IgD-negative memory B cell (primary cell): ENCODE data around the gene CLDN10. TPM values are rescaled to one million over a fixed set of nuclear protein-coding genes. Genes with fewer than 3 reads are reported as not detected.

Experiments used
- H3K27ac Mint-ChIP-seq, 3 donors: one replicate each; pipeline ENCODE4 v1.8.0; 2020 to 2022; ENCODE audit warnings: mild to moderate bottlenecking in 3 of 3, mixed read lengths in 3 of 3, moderate library complexity in 1 of 3
- H3K27me3 Mint-ChIP-seq: one replicate; pipeline ENCODE4 v1.8.0; 2021; ENCODE audit warnings: mixed read lengths
- H3K36me3 Mint-ChIP-seq: one replicate; pipeline ENCODE4 v1.8.0; 2020; ENCODE audit warnings: mild to moderate bottlenecking, mixed read lengths
- H3K4me1 Mint-ChIP-seq, 3 donors: one replicate each; pipeline ENCODE4 v1.8.0; 2020 to 2022; ENCODE audit warnings: mixed read lengths in 3 of 3, mild to moderate bottlenecking in 1 of 3
- H3K4me3 Mint-ChIP-seq, 4 donors: one replicate each; pipeline ENCODE4 v1.8.0; 2020 to 2022; ENCODE audit warnings: mild to moderate bottlenecking in 4 of 4, mixed read lengths in 4 of 4, moderate library complexity in 3 of 4
- H3K9me3 Mint-ChIP-seq, 3 donors: one replicate each; pipeline ENCODE4 v1.8.0; 2020 to 2021; ENCODE audit warnings: mixed read lengths in 3 of 3, mild to moderate bottlenecking in 1 of 3
- polyA plus RNA-seq: library from polyadenylated mRNA; unstranded; fragments of 300-500 nt; fragmentation: Illumina TruSeq; gene quantifications from one replicate; pipeline ENCODE4 v1.2.3, GENCODE V29; 2021

CLDN10 gene
- polyA plus RNA-seq, 1 donor from 2014 or later = not detected

DNA sequence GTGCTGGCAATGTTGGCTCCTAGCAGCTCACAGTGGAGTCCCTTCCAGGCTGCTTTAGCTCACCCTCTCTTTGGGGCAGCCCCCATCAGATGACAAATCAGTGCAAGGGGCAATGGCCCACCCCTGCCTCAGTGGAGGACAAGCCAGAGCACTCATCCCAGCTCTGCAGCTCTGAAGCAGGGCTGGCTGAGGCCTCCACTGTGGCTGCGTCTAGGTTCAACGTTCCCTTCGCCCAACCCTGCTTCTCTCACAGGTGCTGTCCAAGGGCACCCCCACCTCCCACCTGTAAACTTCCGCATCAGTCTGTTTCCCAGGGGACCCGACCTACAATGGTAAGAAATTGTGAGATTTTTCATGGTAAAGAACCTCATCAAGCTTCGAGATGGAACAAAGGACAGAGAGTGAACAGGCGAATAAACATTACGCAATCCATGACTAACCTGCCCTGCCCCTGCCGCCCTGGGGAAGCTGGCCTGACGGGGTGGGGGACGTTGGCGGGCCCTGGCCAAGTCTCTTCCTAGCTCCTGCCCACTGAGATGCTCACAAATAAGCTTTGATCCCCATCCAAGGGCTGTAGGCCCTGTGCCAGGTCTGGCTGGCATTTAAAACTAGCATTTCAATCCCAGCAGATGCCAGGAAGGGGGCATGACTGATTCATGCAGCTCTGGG lies 51.5 kb downstream of the CLDN10 start:
- H3K9me3 Mint-ChIP-seq = no peaks in the 10 kb centered on the region
- no peak overlapping the region for H3K27ac Mint-ChIP-seq
- no peaks in the 10 kb centered on the region for H3K36me3 Mint-ChIP-seq
- no peak overlapping the region for H3K4me3 Mint-ChIP-seq
- no peaks in the 10 kb centered on the region for H3K4me1 Mint-ChIP-seq
- peaks cover 12% of the 10 kb centered on the region for H3K27me3 Mint-ChIP-seq

DNA sequence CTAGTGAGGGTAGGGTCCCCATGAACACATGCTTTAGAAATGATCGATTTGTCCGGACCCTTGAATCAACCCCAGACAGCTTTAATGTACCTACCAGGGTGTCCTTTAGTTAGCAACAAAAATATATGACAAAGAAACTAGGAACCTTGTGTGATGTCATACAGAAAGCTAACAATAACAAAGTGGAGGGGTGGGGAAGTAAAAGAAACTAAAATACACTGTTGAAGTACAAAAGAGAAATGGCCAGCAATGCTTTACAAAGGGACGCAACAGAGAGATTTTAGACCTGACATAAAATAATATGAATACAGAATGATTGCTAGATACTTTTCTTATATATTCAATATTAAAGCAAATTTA lies 52.0 kb downstream of the CLDN10 start:
- Mint-ChIP-seq H3K36me3 (no peaks in the 10 kb centered on the region), H3K9me3 (no peaks in the 10 kb centered on the region), H3K4me1 (no peaks in the 10 kb centered on the region), H3K27ac (no peak overlapping the region), H3K4me3 (no peak overlapping the region), H3K27me3 (peaks cover 12% of the 10 kb centered on the region)

DNA sequence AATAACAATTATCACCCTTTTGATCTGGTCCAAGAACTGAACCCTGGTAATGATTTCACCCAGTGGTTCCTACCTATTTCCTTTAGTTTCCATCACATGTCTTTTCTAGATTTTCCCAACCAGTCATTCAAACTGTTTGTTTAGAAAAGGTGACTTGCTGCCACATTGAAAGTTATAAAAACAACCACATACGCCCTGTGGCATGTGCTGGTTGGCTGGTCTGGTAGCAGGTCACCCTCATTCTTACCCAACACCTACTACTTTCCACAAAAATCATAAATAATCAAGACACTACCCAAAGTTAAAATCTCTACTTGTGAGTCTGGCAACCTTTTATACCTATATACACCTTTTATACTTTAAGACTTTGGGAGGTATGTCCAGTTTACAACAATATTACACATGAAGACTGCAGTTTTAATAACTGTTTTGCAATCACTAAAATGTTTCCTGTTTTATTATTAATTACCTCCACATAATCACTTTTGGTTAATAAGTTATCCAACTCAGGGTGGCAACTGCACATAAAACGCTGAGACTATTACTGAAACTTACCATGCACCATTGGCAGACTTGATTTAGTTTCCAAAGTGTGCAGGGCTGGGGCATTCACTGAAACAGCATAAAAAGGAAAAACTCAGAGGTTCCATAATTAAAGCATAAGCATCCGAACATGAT lies 53.1 kb downstream of the CLDN10 start:
- H3K27me3 Mint-ChIP-seq = peaks cover 12% of the 10 kb centered on the region
- no peak overlapping the region for H3K4me3 Mint-ChIP-seq
- H3K4me1 Mint-ChIP-seq = no peaks in the 10 kb centered on the region
- no peaks in the 10 kb centered on the region for H3K9me3 Mint-ChIP-seq
- no peak overlapping the region for H3K27ac Mint-ChIP-seq
- no peaks in the 10 kb centered on the region for H3K36me3 Mint-ChIP-seq

DNA sequence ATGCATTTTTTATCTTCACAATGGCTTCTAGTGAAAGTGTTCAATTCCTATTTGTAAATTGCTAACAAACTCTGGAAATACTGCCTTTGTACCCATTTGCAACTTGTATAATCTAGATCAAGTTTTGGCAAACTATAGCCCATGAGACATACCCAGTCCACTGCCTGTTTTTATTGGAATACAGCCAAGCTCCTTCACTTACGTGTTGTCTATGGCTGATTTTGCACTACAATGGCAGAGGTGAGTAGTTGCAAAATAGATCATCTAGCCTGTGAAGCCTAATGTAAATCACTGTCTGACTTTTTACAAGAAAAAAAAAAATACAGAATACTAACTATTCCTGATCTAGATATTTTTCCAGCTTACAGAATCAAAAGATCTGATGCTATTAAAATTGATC lies 54.8 kb downstream of the CLDN10 start:
- peaks cover 4% of the 10 kb centered on the region for H3K27me3 Mint-ChIP-seq
- no peaks in the 10 kb centered on the region for H3K9me3 Mint-ChIP-seq
- no peak overlapping the region for H3K4me3 Mint-ChIP-seq
- no peaks in the 10 kb centered on the region for H3K36me3 Mint-ChIP-seq
- H3K4me1 Mint-ChIP-seq = no peaks in the 10 kb centered on the region
- H3K27ac Mint-ChIP-seq = no peak overlapping the region

DNA sequence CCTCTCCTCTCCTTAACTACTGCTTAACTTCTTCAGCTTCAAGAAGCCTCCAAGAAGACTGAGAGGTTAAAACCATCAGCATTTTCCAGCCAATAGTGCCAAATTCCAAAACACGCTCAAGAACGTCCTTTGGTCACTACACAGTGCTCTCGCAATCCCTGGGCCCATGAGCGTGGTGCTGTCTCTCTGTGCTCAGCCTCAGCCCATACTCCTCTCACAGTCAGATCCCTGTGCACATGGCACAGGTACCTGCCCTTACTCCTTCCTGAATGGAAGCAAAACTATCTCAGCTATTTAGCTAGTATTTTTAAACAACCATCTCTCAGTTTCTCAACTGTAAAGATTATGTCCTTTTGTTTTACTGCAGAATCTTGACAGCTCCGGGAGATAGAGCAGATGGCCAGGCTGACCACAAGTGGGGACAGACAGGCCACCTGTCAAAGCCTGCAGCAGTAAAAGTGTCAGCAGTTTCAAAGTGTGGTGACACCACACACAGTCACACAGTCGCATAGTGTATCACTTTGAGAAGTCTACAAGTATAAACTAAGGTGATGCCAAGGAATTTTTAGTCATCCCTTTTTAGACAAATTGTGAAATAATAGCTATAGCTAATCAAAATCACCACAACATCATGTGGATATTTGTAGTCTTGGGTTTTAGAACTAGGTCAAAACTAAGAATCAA lies 56.3 kb downstream of the CLDN10 start:
- Mint-ChIP-seq H3K9me3 (no peaks in the 10 kb centered on the region), H3K36me3 (no peaks in the 10 kb centered on the region), H3K4me1 (no peaks in the 10 kb centered on the region), H3K27me3 (peaks cover 4% of the 10 kb centered on the region), H3K27ac (no peak overlapping the region), H3K4me3 (peak overlapping the region in 1 of 4 donors; percentile 17)

DNA sequence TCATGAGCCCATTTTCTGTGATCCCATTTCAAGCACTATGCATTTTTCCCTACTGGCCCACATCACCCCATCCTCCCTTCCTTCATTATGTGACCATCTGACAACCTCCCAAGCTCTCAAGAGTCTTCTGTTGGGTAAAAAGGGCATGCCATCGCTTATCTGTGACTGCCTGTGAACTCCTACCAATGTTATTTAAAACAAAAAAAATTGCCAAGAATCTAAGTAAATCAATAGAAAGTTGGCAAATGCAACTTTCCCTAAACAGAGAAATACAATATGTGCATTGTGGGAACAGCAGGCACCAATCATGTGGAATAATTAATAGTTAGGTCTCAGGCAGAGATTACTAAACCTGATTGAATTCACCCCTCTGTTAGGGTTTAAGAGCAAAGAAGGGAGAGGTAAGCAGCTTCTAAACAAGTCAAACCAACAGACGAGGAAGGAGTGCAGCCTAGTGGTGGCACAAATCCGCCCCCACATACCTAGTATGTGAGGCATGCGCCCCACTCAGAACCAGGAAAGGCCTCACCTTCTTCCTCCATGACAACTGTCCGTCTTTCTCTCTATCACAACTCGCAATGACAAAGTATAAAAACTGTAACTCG lies 62.2 kb downstream of the CLDN10 start:
- no peaks in the 10 kb centered on the region for H3K4me1 Mint-ChIP-seq
- no peaks in the 10 kb centered on the region for H3K27me3 Mint-ChIP-seq
- no peak overlapping the region for H3K27ac Mint-ChIP-seq
- no peak overlapping the region for H3K4me3 Mint-ChIP-seq
- no peaks in the 10 kb centered on the region for H3K9me3 Mint-ChIP-seq
- H3K36me3 Mint-ChIP-seq = peaks cover 2% of the 10 kb centered on the region

DNA sequence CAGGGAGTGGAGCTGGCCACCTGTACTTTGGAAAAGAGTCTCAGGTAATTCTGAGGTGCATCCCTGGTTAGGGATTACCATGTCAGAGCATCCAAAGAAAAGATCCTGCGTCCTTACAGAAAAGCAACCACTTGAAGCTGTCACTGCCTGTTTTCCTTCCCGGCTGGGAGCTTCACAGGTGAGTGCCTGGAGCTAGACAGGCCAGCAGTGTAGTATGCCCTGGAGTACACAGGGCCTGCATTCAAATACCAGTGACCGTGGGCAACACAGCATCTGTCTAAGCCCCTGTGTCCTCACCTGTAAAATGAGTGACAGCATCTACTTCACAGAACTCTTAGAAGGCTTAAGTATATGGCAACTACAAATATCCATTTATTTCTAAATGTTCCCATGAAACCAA lies 63.0 kb downstream of the CLDN10 start:
- H3K9me3 Mint-ChIP-seq = no peaks in the 10 kb centered on the region
- peaks cover 2% of the 10 kb centered on the region for H3K36me3 Mint-ChIP-seq
- H3K27ac Mint-ChIP-seq = no peak overlapping the region
- no peaks in the 10 kb centered on the region for H3K4me1 Mint-ChIP-seq
- no peak overlapping the region for H3K4me3 Mint-ChIP-seq
- no peaks in the 10 kb centered on the region for H3K27me3 Mint-ChIP-seq

DNA sequence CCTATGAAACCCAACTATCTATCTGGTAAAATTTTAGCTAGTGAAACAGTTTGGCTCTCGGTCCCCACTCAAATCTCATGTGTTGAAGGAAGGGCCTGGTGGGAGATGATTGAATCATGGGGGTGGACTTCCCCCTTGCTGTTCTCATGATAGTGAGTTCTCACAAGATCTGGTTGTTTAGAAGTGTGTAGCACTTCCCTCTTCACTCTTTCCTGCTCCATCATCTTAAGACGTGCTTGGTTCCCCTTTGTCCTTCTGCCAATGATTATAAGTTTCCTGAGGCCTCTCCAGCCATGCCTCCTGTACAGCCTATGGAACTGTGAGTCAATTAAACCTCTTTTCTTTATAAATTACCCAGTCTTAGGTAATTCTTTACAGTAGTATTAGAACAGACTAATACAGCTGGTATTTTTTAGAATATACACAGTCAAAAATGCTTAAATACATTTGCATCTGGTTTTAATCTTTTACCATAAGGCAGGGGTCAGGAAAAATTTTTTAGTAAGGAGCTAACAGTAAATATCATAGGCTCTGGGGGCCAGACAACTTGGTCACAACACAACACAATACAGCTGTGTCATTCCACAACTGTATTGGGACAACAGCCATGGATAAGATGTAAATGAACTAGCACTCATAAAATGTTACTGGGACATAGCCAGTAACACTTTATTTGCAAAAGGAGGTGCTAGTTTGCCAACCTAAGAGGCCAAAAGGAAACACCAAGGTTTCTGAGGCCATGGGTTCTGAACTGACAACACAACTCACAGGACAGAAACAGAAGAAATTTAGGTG lies 67.7 kb downstream of the CLDN10 start:
- Mint-ChIP-seq H3K27ac (no peak overlapping the region), H3K9me3 (no peaks in the 10 kb centered on the region), H3K4me3 (no peak overlapping the region), H3K4me1 (no peaks in the 10 kb centered on the region), H3K27me3 (peaks cover 4% of the 10 kb centered on the region), H3K36me3 (peaks cover 2% of the 10 kb centered on the region)

DNA sequence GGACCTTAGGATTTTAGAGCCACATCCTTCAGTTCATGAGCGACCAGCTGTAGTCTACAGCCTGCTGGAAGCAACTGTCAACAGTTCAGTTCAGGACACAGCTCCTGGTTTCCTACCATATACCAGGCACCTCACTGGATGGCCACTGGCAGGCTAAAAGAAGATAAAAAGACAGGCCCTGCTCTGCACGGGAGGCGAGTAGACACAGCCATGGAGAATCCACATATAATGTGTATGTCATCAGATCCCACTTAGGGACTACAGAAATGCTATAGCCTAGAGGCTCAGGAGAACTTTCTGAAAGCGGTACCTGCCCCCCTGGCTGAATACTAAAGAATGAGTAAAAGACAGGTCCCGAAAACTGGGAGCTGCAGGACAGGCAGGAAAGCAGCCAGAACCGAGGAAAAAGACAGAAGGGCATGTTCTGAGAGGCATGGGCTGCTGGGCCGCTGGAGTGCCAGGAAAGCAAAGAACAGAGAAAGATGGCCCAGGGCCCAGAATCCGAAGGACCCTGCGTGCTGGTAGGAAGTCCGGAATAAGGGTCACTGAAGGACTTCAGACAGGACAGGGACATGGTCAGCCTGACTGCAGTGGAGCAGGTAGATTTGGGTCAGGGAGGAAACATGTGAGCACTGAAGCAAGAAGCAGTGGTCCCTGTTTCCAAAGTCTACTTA lies 68.4 kb downstream of the CLDN10 start:
- no peak overlapping the region for H3K27ac Mint-ChIP-seq
- H3K36me3 Mint-ChIP-seq = peaks cover 2% of the 10 kb centered on the region
- H3K27me3 Mint-ChIP-seq = peaks cover 6% of the 10 kb centered on the region
- no peaks in the 10 kb centered on the region for H3K4me1 Mint-ChIP-seq
- no peak overlapping the region for H3K4me3 Mint-ChIP-seq
- H3K9me3 Mint-ChIP-seq = no peaks in the 10 kb centered on the region

DNA sequence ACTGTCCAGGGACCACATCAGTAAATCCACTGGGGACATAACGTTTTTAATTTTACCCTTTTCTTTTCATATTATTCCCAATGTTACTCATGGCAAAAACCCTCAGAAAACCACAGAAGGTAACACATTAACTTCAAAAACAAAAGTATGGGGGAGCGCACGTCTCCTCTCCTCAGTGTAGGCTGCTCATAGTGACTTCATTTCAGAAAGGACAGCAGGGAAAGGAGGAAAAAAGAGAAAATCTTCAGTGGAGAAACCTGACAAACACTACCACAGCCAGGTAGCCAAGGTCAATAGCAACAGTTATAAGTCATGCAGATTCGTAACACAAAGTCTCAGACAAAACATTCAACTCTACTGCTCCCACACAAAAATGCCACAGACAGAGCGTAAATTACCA lies 70.6 kb downstream of the CLDN10 start:
- Mint-ChIP-seq H3K36me3 (no peaks in the 10 kb centered on the region), H3K9me3 (no peaks in the 10 kb centered on the region), H3K27me3 (peaks cover 6% of the 10 kb centered on the region), H3K4me1 (no peaks in the 10 kb centered on the region), H3K4me3 (no peak overlapping the region), H3K27ac (no peak overlapping the region)

DNA sequence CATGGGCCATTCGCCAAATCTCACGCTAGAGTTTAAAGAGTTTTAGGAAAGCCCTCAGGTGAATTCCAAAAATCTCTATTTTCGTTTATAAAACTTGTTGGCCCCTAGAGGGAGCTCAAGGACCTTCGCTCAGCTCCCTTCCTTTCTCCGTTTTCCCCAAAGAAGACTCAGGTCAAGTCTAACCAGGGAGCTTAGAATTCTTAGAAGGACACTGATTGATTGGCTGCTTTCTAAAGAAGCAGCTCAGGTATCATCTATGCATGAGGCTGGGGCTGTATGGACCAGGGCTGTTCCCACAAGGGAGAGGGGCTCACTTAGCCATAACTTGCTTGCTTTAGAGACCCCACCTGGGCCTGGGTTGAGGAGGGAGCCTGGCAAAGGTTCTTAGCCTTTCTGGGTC lies 71.5 kb downstream of the CLDN10 start:
- Mint-ChIP-seq H3K36me3 (no peaks in the 10 kb centered on the region), H3K4me1 (no peaks in the 10 kb centered on the region), H3K27me3 (peaks cover 6% of the 10 kb centered on the region), H3K4me3 (no peak overlapping the region), H3K27ac (no peak overlapping the region), H3K9me3 (no peaks in the 10 kb centered on the region)

DNA sequence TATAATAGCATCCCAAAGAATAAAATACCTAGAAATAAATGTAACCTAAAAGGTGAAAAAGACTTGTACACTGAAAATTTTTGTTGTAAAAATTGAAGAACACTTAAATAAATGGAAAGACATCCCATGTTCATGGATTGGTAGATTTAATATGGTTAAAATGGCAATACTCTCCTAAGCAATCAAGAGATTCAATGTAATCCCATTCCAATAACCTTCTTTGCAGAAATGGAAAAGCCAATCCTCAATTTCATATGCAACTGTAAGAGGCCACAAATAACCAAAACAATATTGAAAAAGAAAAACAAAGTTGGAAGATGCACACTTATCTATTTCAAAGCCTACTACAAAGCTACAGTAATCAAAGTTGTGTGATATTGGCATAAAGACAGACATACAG lies 74.2 kb downstream of the CLDN10 start:
- no peak overlapping the region for H3K4me3 Mint-ChIP-seq
- H3K27ac Mint-ChIP-seq = no peak overlapping the region
- H3K27me3 Mint-ChIP-seq = peaks cover 3% of the 10 kb centered on the region

DNA sequence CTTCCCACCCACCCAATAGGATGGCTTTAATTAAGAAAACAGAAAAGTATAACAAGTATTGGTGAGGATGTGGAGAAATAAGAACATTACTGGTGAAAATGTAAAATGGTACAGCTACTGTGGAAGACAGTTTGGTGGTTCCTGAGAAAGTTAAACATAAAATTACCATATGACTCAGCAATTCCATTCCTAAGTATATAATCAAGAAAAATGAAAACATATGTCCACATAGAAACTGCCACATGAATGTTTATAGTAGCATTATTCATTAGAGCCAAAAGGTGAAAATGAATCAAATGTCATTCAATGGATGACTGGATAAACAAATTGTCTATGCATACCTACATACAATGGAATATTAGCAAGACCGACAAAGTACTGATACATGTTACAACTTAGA lies 75.1 kb downstream of the CLDN10 start:
- Mint-ChIP-seq H3K4me3 (no peak overlapping the region), H3K27ac (no peak overlapping the region), H3K9me3 (no peaks in the 10 kb centered on the region), H3K4me1 (no peaks in the 10 kb centered on the region), H3K27me3 (peaks cover 3% of the 10 kb centered on the region), H3K36me3 (no peaks in the 10 kb centered on the region)

More for the DNA sequence above, 74.2 kb downstream of the CLDN10 start:
- Mint-ChIP-seq H3K36me3 (no peaks in the 10 kb centered on the region), H3K9me3 (no peaks in the 10 kb centered on the region), H3K4me1 (no peaks in the 10 kb centered on the region)

DNA sequence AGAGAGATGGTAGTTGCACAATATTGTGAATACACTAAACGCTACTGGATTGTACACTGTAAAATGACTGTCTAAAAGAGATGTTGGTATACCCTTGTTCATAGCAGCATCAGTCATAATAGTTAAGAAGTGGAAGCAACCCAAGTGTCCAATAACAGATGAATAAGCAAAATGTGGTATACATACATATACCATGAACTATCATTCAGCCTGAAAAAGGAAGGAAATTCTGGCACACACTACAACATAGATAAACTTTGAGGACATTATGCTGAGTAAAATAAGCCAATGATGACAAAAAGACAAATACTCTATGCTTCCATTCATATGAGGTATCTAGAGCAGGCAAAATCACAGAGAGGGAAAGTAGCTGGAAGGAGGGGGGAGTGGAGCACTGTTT lies 76.0 kb downstream of the CLDN10 start:
- Mint-ChIP-seq H3K9me3 (no peaks in the 10 kb centered on the region), H3K27me3 (peaks cover 3% of the 10 kb centered on the region), H3K27ac (no peak overlapping the region), H3K4me3 (no peak overlapping the region), H3K4me1 (no peaks in the 10 kb centered on the region), H3K36me3 (no peaks in the 10 kb centered on the region)
